Activated CD8-positive, alpha-beta memory T cell treated with anti-CD3 and anti-CD28 coated beads for 24 hours (primary cell): ENCODE measurements around the gene NRCAM.
"Not testable (repeated sequence)": the region's sequence is repeated elsewhere in the genome, so short reads cannot be mapped to it uniquely, and the experiment has no call there.

ENCODE experiments used
- DNase-seq: peaks from one replicate; pipeline ENCODE4 v3.0.0-alpha.2; 2020

NRCAM gene

DNA sequence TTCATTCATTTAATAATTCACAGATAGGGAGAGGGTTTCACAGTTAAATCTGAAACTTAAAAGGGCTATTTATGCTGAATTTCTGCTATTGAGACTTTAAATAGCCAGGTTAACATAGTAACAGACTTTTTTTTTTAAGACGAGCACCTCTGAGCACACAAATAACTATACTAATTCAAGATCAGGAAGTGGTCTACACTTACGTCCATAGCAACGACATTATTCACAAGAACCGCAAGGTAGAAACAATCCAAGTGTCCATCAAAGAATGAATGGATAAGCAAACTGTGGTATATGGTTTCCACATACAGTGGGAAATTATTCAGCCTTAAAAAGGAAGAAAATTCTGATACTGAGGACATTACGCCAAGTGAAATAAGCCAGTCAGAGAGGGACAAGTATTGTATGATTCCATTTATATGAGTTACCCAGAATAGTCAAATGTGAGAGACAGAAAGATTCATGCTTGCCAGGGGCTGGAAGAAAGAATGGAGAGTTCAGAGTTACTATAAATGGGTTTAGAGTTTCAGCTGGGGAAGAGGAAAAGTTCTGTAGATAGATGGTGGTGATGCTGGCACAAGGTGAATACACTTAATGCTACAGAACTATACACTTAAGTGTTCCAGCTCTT is 185.7 kb downstream of the NRCAM start:
- no peak for DNase-seq

DNA sequence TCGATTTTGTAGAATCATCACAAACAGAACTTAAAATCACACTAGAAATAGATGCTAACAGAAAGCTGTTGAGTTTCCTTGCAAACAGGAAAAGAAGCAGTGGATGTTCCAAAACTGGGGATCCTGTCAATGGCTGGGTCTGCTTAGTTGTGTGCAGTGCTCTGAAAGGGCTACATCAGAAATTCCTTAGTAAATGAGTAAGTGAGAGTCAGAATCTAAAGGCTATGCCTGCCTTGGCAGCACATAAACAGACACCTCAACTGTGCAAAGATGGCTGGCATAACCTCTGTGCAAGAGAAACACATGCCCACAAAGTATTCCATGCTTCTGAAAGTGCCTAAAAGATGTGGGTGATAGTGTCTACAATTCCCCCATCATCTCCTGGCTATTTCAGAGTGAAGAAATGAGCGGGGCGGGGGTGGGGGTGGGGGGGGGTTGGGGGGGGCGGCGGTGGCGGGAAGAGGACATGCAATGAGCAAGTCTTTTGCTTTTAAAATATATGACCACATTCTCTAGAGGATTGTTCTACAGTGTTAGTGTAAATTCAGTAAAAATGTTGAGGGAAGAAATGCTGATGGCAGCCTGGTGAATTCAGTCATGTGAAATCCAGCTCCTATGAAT is 187.9 kb downstream of the NRCAM start:
- no peak for DNase-seq

- no peak for DNase-seq
Observed at GRCh38 chr7:108267615-108268014, 188.6 kb downstream of the NRCAM start.

GRCh38 chr7:108266491-108266890 is 189.7 kb downstream of the NRCAM start:
- no peak for DNase-seq

DNA sequence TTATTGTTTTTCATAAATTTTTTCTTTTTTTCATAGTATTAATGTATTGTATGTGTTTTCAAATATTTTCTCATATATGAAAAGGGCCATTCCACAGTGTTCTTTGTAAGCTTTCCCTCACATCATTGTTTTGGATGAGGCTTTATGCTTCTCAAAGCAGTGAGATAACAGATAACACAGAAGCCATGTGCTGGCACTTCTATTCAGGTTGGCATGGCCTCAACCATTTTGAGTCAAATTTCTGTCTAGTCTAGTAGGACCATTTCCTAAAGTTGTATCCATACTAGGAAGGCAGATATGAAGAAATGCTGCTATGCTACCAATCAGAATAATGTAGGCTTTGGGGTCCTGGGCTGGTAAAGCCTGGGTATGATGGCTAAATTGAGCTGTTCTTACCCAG is 190.2 kb downstream of the NRCAM start:
- no peak for DNase-seq

GRCh38 chr7:108265007-108265406 is 191.2 kb downstream of the NRCAM start:
- no peak for DNase-seq

- DNase-seq = no peak
Observed at GRCh38 chr7:108263425-108263824, 192.8 kb downstream of the NRCAM start.

DNA sequence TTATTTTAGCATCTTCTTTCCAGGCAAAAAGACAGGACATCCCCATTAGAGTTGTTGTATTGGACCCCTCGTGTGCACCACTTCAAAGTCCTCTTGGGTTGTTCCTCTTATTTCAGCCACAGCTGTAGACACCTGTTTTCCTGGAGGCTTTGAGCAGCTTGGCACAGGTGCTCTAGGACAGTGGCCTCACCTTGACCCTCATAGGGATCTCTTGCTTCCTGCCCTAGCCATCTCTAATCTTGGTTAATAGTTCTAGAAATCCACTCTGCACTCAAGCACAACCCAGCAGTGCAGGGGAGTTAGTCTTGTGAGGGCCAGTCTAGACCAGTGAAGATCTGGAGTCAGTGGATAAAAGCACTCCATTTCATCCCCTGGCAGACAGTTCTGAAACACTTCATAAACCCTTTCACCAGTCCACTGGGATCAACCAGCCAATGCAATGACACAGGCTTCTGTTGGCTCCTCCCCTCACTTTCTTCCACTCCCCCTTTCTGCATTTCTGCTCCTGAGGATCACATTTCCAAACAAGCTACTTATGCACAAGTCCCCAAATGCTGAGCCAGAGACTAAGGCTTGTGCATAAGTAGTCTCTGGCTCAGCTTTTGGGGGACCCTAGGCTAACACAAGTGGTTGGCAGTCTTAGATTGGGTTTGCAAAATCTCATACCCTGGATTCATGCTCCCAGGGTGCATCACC is 194.5 kb downstream of the NRCAM start:
- no peak for DNase-seq

GRCh38 chr7:108259447-108259846 is 196.8 kb downstream of the NRCAM start:
- not testable (repeated sequence) for DNase-seq

DNA sequence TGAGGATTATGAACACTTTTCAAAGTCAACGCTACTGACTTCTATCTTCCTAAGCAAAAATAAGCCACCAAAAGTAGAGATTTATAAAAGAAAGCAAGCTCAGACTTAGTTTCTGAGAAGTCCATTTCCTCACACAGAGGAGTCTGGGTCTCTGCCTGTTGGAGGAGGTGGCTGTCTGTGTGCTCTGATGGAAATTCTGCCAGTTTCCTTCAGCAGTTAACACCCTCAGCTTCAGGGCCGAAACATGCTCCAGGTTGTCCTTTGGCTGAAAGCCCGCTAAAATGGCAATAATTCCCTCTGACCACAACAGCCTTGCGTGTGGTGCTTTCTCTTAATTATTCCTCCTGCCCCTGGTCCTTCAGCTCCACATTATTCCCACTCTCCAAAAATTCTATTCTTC is 198.3 kb downstream of the NRCAM start:
- DNase-seq = no peak

- DNase-seq = no peak
Observed at GRCh38 chr7:108254259-108254658, 202.0 kb downstream of the NRCAM start.

DNA sequence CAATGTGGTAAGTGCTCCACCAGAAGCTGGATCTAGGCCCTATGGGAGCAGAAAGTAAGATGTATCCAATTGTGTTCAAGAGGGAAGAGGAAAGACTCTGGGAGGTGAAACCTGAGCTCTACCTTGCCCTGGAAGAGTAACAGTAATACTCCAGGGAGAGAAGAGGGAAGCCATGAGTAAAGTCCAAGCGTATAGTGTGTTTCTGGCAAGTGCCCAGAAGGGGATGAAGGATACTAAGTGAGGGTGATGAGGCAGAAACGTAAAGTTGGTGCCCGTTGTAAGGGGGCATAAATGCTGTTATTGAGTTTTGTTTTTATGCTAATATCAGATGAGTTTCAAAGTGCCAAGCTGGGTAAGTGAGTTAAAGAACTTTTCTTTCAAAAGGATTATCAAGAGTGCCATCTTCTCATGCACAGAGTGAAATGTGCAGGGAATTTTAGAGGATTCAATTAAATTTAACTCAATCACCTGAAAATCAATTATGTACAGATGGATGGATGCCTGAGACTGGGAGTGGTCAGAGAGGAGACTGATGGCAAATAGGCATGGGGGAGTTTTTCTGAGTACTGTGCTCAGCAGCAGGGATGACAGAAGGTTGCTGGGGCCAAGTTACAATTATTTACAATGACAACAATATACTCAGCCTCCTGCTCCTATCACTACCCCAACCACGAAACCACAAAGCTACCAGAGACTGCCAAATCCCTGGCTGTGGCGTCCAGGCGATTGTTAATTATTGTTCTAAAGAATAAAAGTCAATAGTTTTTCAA is 202.8 kb downstream of the NRCAM start:
- DNase-seq = no peak

- DNase-seq = no peak
Observed at GRCh38 chr7:108252177-108252576, 204.1 kb downstream of the NRCAM start.

GRCh38 chr7:108251700-108252099 is 204.5 kb downstream of the NRCAM start:
- DNase-seq = no peak

- no peak for DNase-seq
Observed at GRCh38 chr7:108249453-108249852, 206.8 kb downstream of the NRCAM start.

DNA sequence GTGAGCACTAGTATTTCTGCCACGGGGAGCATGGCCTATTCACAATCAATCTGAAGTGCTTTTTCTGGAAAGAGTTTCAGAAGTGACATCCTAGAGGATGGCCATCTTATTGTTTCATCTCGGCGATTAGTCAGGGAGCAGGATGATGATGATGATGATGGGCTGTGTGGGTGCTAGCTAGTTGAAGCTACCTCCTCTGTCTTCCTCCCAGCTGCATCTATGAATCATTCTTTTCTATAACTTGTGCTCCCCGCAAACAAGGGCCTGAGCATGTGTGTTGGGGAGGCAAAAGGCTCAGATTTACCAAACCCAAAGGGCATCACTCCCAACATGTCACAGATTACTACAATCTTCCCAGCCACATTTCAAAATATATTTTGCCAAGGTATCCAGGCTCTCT is 207.4 kb downstream of the NRCAM start:
- DNase-seq = no peak

DNA sequence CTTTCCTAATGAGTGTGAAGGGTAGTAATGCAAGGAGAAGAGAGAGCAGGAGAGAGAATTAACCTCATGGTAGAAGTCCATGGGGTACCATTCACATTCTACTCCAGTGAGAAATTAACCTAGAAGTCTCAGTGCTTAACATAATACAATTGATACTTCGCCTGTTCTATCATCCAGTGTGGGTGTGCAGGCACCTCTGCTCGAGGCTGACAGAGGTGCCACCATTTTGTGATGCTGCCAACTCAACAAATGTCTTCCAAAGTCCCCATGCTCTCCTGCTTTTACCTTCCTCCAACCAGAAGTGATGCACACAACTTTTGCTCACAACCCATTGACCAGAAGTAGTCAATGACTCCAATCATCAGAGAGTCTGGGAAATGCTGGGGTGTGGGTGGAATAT is 207.8 kb downstream of the NRCAM start:
- no peak for DNase-seq

DNA sequence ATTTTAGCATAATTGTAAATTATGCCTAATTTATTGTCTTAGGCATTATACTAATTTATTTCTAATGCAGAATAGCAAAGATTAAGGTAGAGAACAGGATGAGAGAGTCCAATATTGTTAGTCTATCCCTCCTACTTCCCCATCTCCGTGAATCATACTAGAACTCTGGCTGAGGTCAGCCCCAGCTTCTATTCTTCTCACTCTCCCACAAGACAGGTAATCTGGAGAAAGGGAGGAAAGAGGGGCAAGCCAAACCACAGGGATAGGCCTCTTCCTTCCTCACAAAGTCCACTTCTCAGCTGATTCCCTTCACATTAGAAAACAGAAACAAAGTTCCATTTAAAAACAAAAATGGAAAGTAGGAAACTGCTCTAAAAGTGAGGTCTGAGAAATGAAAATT is 208.6 kb downstream of the NRCAM start:
- no peak for DNase-seq

DNA sequence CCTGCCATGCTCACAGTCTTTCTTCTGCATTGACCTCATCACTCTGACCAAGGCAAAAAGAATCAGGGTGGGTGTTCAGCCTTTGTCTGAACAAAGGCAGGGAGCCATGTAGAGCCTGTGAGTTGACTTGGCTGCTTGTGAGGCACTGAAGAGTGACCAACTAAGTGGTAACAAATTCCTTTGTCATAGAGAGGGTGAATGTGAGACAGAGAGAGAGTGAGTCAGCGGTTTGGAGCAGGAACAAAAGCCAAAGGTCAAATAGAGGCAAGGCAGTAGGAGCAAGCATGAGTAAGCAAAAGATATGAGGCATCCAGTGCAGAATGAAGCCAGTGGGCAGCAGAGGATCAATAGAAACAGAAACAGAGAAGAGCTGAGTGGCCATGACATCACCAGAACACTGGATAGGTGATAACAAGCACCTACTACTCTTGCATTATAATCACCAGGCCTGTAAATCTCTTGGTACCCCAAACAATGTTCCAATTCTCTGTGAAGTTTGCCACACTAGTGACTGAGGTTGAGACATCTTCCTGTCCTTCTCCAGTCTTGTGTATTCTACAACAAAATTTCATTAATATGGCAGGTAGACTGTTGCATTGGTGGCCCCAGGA is 209.9 kb downstream of the NRCAM start:
- no peak for DNase-seq

DNA sequence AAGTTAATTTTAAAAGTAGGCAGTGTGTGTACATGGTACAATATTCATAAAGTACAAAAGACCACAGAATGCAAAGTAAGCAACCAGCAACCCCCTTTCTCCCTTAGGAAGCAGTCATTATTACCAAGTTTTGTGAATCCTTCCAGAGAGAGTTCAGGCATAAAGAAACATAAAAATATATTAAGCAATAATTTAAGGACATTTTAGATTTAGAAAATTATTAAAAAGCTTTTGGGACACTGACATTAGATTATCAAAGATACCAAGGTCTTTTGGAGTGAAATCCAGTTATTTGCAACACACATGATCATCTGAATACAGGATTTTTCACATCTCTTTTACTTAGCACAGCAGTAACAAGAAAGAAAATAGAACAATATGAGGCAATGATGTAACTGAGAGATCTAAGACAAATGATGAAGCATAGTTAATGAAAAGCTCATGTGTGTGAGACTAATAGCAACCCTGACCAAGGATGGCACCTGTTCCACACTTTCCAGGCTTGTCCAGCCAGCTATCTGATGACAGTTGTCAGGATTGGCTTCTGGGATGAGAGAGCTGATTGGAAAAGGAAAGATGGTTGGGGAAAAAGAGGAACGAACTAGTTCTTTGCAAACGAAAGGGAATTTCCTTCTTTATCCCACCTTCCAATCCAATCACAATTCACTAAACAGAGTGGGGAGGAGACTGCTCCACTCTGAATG is 210.6 kb downstream of the NRCAM start:
- DNase-seq = no peak

DNA sequence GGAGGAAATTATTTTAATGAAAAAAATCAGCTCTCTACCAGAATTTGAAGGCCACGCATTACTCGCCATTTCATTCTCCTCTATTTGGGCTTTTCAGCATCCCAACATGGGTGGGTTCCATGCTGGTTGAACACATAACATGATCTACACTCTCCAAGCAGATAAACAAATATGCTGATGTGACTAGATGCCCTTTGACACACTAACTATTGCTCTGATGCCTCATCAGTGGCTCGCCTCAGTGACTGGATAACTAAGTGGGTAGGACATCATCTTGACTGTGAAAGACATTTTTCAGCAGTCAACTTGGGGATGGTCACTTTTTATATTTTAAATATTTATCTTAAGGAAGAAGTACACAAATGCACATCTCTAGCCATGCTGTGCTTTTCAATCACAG is 212.1 kb downstream of the NRCAM start:
- DNase-seq = no peak

- no peak for DNase-seq
Observed at GRCh38 chr7:108239501-108240225, 216.6 kb downstream of the NRCAM start.
